Fibroblast of skin of left quadriceps (primary cell): ENCODE data around the gene RAB11B.
"Not testable (repeated sequence)": the region's sequence is repeated elsewhere in the genome, so short reads cannot be mapped to it uniquely, and the experiment has no call there.

Experiments
- DNase-seq, 2 experiments: peaks; one replicate each; pipeline ENCODE4 v3.0.0-alpha.2; 2013; ENCODE audit warnings: low read depth in 2 of 2

RAB11B gene

DNA sequence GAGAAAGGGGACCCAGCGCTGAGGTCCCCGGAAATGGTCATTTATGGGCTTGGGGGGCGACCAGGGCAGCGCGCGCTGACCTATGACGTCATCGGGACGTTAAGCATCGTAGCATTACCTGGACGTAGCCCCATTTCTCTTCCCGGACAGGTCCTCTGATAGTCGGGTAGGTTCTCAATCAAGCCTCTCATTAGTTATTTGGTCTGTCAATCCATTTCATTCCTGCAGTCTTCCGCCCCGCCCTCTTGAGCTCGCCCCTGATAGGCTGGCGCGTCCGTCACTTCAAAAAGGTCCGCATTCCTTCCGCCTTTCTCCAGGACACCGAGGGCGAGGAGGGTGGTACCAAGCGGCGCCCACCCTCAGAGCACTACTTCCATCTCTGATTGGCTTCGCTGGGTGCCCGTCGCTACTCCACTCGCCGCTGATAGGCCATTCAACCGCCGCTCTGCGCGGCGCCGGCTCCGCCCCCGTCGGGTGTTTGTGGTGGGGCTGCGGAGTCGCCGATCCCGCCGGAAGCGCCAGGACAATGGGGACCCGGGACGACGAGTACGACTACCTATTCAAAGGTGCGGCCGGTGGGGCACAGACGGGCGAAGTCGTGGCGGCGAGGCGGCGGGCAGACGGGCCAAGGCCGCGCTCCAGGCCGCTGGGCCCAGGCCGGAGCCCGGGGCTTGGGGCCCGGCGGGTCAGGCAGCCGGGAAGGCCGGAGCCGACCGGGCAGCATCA is at the start of gene RAB11B:
RAB11B (plus strand) TSS at position 470 of the 726 bp plus-strand sequence; CDS start at position 527, 57 bp downstream.
- DNase-seq, result peak; percentile 100

DNA sequence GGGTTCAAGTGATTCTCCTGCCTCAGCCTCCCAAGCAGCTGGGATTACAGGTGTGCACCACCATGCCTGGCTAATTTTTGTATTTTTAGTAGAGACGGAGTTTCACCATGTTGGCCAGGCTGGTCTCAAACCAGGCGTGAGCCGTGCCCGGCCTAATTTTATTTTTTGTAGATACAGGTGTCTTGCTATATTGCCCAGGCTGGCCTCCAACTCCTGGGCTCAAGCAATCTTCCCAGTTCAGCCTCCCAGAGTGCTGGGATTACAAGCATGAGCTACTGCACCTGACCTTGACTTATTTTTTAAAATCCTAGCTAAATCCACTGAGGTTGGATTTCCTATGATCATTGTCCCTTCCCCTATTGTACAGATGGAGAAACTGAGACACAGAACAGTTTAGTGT is 48.7 kb upstream of the RAB11B start:
- not testable (repeated sequence) for DNase-seq

DNA sequence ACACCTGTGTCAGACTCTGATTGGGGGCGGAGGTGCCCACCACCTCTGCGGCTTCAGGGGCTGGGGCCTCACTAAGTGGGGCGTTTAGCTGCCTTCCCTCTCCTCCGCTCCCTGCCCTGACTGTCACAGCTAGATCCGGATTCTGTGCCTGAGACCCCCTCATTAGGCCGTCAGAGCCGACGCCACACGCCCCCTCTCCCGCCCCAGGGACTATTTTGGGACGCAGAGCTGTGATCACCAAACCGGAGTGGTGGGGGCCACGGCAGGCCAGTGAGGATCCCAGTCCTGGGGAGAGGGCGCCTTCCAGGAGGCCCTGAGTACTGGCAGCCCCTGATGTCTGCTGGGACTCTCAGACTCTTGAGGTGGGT is 47.9 kb upstream of the RAB11B start:
- no peak for DNase-seq

DNA sequence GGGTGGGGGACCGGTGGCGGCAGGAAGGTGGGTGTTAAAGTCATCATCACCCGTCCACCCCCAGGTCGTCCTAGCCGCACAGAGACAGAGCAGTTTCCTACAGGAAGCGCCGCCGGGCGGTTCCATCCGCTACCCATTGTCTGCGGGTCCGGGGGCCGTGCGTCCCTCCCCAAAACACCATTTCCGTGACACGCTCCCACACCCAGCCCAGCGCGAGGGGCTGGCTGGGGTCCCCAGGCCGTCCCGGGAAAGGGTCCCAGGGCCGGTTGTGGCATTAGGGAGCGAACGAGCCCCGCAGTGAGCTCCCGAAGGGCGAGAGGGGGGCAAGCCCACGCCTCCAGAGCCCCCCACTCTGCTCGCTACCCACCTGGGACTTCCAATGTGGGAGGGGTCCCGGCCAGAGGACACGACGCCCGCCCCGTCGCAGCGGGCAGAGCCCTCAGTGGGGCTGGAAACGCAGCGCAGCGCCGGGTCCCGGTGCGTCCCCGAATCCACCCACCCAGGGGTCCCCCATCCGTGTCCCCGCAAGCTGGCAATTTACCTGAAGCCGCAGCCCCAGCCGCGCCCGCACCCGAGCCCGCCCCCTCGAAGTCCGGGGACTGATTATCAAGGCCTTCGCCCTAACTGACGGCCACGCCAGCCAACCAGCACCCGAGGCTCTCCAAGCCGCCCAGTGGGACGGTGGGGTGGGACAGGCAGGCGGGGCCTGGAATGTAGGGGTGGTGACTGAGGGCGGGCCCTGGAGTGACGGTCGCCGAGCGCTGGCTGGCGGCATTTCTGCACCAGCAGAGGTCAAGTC is 47.3 kb upstream of the RAB11B start, which contains the start of gene KANK3:
KANK3 (minus strand) TSS at position 579 of the 799 bp plus-strand sequence. CDS start 5,434 bp downstream, outside the sequence.
- DNase-seq, result peak; percentile 79 to 83

DNA sequence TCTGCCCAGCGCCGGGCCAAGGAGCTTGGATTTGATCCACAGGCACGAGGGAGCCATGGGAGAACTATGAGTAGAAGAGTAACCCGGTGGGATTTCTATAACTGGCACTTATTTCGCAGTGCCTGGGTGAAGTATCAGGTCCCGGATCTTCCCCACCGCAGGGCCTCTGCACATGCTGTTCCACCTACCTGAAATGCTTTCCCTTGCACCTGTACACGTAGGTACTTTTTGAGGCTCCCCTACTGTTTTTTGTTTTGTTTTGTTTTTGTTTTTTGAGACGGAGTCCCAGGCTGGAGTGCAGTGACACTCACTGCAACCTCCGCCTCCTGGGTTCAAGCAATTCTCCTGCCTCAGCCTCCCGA is 46.7 kb upstream of the RAB11B start:
- DNase-seq, result no peak

DNA sequence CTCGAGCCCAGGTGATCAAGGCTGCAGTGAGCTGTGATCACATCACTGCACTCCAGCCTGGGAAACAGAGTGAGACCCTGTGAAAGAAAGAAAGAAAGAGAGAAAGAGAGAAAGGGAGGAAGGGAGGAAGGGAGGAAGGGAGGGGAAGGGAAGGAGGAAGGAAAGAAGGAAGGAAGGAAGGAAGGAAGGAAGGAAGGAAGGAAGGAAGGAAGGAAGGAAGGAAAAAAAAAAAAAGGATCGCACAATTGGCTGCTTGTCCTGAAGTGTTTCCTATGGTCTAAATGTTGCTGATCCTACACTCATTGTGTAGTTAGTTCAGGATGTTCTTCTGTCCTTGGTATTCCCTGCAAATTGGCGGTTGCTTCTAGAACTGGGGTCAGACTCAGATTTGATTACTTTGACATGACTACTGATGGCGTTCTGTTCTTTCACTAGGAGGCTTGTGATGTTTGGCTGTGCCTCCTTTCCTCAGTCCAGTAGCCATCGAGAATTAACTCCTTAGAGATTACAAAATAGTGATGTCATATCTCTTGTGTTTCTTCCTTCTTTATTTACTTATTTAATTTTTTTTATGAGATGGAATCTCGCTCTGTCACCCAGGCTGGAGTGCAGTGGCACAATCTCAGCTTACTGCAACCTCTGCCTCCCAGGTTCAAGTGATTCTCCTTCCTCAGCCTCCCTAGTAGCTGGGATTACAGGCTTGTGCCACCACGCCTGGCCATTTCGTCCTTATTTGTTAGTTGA is 40.4 kb upstream of the RAB11B start:
- not testable (repeated sequence) for DNase-seq

DNA sequence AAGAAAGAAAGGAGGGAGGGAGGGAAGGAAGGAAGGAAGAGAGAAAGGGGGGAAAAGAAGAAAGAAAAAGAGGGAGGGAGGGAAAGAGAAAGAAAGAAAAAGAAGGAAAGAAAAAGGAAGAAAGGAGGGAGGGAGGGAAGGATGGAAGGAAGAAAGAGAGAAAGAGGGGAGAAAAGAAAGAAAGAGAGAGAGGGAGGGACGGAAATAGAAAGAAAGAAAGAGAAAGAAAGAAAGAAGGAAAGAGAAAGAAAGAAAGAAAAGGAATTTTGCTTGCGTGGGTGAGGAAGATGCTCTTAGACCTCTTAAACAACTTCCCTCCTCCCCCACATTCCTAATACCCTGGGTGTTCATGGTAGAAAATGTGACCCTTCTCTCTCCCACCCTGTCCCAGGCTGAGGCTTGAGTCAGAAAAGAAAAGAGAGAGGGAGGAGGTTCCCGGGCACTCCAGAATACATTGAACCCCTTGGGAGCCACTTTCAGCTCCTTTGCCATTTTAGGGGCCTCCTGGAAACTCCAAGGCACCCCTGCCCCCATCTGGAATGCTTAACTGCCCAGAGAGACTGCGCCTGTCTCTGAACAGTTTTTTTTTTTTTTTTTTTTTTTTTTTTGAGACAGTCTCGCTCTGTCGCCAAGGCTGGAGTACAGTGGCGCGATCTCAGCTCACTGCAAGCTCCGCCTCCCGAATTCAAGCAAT is 37.9 kb upstream of the RAB11B start:
- no peak for DNase-seq

DNA sequence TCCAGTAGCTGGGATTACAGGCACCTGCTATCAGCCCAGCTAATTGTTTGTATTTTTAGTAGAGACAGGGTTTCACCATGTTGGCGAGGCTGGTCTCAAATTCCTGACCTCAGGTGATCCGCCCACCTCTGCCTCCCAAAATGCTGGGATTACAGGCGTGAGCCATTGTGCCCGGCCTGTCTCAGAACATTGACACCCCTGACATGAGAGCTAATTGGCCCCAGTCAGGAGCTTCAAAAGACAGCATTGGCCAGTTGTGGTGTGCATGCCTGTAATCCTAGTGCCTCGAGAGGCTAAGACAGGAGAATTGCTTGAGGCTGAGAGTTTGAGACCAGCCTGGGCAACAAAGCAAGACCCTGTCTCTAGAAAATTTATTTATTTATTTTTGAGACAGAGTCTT is 37.3 kb upstream of the RAB11B start:
- DNase-seq, result not testable (repeated sequence)

DNA sequence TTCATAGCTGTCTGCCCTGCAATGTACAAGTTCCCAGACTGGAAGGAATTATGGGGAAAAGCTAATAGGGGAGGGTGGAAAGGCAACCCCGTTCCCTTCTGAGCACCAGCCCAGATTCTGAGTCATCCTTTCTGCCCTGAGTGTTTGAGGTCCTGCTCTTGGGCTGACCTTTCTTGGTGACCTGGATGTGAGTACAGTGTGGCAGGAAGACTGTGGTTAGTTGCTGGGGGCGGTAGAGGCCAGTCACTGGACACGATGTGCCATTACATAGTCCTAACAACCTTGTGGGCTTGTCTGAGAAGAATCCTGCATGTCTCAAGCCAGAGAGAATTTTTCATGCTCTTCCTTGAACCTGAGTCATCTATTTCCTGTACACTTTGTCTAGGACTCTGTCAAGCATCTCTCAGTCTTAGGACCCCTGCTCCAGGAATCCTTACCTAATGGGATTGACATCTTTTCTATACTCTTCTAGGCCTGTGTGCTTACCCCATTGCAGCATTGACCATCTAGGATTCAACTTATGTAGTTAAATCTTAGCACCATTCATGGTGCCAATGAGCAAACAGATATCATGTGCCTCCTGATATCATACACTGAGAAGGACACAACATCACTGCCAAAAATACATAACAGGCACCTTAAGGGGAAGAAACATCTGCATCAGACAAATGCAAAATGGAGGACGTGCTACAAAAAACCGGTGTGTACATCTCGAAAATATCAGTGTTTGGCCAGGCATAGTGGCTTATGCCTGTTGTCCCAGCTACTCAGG is 34.3 kb upstream of the RAB11B start:
- DNase-seq, result no peak

DNA sequence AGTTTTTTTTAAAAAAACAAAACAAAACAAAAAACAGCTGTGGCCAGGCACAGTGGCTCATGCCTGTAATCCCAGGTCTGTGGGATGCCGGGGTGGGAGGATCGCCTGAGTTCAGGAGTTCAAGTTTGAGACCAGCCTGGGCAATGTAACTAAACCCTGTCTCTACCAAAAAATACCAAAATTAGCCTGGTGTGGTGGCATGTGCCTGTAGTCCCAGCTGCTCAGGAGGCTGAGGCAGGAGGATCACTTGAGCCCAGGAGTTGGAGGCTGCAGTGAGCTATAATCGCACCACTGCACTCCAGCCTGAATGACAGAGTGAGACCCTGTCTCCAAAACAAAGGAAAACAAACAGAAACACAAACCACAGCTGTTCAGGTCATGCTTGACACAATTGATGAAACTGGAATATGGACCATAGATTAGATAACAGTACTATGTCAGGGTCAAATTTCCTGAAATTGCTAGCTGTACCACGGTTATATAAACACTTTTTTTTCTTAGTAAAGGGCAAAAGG is 33.1 kb upstream of the RAB11B start:
- no peak for DNase-seq

DNA sequence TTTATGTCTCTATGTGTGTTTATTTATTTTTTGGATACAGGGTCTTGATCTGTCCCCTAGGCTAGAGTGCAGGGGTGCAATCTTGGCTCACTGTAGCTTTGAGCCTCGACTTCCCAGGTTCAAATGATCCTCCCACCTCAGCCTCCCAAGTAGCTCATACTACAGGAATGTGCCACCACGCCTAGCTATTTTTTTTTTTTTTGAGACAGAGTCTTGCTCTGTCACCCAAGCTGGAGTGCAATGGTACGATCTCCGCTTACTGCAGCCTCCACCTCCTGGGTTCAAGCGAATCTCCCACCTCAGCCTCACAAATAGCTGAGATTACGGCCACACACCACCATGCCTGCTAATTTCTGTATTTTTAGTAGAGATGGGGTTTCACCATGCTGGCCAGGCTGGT is 31.2 kb upstream of the RAB11B start:
- DNase-seq, result no peak

DNA sequence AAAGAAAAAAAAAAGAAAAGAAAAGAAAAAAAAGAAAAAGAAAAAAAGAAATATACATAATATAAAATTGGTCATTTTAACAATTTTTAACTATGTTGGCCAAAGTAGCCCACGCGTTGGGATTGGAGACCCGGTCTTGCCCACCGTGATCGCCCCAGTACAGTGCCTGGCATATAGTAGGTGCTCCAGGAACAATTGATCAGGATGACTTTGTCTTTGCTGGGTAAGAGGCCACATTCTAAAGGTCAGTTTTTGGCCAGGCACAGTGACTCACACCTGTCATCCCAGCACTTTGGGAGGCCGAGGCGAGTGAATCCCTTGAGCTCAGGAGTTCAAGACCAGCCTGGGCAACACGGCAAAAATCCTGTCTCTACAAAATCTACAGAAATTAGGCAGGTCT is 30.0 kb upstream of the RAB11B start:
- no peak for DNase-seq

DNA sequence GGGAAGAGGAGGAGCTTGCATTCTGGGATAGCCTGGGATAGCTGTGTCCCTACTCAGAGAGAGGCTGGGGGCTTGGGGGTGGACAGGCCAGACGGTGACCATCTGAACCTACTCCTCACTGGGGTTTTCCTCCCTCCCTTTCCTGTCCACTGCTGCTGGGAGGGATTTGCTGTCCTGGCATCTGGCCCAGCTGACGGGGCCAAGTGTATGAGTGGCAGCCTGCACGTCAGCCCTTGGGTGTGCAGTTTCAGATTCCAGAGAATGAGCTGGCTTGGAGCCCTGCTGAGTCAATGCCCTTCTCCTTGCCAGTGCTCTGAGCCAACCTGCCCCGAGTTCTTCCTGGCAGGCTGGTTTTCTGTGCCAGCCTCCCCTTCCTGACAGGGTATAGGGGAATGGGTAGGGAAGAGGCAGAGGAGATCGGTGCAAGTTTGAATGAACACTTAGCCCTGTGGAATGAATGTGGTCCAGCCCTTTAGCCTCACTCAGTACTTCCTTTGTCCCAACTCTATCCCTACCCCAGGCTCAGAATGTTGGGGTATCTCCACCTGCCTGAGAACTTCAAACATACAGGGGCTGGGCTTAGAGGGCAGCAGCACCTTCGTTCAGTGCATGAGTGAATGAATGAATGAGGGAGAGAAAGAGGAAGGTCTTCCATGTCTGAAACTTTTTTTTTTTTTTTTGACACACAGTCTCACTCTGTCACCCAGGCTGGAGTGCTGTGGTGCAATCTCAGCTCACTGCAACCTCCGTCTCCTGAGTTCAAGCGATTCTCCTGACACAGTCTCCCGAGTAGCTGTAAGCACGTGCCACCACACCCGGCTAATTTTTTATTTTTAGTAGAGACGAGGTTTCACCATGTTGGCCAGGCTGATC is 28.0 kb upstream of the RAB11B start:
- peak; percentile 83 to 85 for DNase-seq

DNA sequence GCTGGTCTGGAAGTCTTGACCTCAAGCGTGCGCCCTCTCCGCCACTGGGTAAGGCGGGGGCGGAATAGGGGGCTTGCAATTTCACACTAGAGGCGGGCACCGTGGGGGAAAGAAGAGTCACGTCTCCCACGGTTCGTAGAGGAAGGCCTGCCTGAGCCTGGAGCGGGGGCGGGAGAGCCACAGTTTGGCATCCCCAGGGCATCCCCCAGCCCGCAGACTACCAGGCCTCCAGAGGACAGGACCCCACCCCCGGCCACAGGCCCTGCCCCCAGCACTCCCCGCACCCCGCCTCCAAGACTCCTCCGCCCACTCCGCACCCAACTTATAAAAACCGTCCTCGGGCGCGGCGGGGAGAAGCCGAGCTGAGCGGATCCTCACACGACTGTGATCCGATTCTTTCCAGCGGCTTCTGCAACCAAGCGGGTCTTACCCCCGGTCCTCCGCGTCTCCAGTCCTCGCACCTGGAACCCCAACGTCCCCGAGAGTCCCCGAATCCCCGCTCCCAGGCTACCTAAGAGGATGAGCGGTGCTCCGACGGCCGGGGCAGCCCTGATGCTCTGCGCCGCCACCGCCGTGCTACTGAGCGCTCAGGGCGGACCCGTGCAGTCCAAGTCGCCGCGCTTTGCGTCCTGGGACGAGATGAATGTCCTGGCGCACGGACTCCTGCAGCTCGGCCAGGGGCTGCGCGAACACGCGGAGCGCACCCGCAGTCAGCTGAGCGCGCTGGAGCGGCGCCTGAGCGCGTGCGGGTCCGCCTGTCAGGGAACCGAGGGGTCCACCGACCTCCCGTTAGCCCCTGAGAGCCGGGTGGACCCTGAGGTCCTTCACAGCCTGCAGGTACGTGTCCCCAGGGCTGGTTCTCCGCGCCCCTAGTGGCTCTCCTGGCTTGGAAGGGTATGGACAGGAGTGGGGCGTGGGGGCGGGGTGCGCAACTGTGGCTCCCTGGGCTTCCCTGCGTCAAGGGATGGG is 26.1 kb upstream of the RAB11B start, which contains the start of gene ANGPTL4:
ANGPTL4 (plus strand) TSS at position 353 of the 969 bp plus-strand sequence; CDS start at position 520, 167 bp downstream.
- no peak for DNase-seq

DNA sequence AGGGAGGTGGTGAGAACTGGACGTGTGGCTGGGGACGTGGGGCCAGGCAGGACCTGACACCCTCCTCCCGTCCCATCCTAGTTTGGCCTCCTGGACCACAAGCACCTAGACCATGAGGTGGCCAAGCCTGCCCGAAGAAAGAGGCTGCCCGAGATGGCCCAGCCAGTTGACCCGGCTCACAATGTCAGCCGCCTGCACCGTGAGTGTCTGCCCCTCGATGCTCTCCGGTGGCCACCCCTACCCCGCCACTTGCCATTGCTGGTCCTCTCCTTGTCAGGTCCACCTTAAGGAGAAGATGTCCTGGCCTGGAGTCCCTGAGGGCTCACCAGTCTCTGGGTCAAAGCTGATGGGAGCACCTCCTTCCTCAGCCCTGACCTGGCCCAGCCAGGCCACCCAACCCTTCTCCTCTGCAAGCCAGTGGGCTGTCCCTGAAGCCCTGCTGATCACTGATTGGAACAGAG is 24.0 kb upstream of the RAB11B start:
- DNase-seq, result no peak

DNA sequence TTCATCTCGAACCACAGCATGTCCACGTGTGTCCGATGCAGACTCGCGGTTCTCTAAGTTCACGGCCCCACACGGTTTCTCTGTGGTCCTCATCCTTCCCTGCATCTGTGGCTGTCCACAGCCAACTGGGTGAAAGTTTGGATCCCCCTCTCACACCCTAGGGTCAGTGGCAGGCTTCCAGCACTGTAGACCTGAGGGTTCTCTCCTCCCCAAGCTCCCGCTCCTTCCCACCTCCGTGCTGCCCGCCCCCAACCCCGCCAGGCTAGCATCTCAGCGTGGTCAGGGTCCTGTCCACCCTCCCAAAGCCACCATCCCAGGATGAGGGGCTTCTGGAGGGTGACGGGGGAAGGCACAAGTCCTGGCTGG is 23.2 kb upstream of the RAB11B start:
- no peak for DNase-seq

DNA sequence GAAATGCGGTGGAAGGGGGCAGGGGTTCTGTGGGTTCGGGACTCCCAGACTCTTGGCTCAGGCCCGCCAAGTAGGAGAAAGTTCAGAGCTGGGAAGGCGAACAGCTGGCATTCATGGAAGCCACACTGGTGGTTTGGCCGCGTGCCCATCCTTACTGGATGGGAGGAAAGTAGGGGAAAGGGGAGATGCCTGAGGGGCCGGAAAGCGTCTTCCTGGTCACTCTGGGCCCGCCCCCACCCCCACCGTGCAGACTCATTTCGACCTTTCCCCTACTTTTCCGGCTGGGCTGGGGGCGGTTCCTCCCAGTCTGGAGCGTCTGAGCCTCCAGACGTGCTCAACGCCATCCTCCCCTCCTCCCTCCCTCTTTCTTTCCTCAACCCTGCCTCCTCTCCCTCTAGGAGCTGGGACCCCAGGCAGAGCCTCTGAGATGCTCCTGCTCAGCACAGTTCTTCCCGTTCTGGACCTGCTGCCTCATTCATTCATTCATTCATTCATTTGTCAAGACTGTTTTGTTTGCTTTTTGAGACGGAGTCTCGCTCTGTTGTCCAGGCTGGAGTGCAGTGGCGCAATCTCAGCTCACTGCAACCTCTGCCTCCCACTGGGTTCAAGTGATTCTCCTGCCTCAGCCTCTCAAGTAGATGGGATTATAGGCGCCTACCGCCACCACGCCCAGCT is 22.7 kb upstream of the RAB11B start:
- peak; percentile 94 to 95 for DNase-seq
